ENCODE data around the gene TP53BP1.
A peak's percentile ranks its signal among the peaks of the same experiment; 100 is the strongest.
"Not testable (repeated sequence)": the region's sequence is repeated elsewhere in the genome, so short reads cannot be mapped to it uniquely, and the experiment has no call there.

Gene TP53BP1

GRCh38 chr15:43406808-43407207, 86.1 kb downstream of the TP53BP1 start:
- no peak for DNase-seq

DNA sequence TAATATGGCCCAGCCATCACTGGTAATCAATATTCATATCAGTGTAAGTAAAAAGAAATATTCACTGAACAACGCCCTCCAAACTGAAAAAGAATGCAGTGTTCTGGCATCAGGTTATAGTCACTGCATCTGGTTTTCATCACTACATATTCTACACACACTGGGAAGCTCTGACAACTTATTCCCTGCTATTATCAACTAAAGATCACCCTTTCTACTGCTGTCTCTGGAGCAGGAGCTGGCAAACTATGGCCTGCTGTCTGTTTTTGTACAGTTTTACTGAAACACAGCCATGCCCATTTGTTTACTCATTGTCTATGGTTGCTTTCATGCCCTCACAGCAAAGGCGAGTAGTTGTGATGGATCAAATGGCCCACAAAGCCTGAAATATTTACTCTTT, 86.8 kb downstream of the TP53BP1 start:
- no peak for DNase-seq

DNA sequence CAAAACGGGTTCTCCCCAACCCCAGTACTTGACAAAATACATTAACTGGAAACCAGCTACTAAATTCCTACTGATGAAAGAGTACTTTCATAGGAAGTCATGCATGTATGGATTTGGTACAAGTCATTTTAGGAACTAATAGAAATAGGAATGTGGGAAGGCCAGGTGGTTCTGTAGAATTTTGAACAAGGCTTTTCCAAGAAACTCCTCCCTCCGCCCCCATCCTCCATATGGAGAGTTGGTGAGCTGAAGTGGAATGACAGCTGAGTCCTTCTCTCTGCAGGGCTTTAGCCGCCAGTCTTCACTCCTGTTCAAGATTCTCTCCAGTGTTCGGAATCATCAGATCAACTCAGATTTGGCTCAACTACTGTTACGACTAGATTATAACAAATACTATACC, 88.8 kb downstream of the TP53BP1 start:
- DNase-seq = no peak

DNA sequence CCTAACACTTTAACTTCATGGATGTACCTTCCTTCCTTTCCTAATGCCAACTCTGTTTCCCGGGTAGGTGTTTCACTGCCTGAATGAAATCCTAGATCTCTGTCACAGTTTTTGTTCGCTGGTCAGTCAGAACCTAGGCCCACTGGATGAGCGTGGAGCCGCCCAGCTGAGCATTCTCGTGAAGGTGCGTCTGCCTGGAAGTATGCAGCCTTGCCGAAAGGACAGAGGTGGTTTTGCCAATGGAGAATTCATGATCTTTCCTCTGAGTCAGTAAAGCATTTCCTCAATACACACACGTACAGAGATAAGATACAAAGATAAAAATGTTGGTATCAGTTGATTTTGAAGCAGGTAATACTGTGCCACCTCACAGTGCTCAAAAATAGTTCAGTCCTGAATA, 89.3 kb downstream of the TP53BP1 start:
- no peak for DNase-seq

DNA sequence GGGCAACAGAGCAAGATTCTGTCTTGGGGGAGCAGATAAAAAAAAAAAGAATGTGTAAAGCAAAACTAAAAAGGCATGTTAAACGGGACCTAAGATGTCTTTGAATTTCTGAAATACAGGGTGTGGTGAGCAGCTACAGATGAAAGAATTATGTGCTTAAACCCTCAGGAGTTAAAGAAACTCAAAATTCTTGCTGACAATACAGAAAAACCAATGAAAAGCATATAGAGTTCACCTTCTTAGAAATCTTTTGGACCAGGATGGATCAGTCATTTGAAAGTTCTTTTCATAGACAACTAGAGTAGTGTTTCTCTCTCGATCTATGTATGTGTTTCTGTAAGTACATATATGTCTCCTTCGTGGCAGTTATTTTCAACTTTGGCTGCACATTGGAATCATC, 90.7 kb downstream of the TP53BP1 start:
- DNase-seq = no peak

DNA sequence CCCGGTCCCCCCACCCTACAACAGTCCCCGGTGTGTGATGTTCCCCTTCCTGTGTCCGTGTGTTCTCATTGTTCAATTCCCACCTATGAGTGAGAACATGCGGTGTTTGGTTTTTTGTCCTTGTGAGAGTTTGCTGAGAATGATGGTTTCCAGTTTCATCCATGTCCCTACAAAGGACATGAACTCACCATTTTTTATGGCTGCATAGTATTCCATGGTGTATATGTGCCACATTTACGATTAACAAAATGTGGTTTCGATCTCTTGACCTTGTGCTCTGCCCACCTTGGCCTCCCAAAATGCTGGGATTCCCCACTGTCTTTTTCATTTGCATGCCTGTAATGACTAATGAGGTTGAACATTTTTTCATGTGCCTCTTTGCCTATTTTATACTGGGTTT, 99.4 kb downstream of the TP53BP1 start:
- not testable (repeated sequence) for DNase-seq

DNA sequence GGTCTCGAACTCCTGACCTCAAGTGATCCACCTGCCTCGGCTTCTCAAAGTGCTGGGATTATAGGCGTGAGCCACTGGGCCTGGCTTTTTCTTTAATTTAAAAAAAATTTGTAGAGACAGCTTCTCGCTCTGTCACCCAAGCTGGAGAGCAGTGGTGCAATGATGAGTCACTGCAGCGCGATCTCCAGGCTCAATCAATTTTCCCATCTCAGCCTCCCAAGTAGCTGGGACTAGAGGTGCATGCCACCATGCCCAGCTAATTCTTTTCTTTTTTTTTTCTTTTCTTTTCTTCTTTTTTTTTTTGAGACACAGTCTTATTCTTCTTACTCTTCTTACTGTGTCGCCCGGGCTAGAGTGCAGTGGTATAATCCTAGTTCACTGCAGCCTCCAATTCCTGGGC, 102.2 kb downstream of the TP53BP1 start:
- DNase-seq = no peak

DNA sequence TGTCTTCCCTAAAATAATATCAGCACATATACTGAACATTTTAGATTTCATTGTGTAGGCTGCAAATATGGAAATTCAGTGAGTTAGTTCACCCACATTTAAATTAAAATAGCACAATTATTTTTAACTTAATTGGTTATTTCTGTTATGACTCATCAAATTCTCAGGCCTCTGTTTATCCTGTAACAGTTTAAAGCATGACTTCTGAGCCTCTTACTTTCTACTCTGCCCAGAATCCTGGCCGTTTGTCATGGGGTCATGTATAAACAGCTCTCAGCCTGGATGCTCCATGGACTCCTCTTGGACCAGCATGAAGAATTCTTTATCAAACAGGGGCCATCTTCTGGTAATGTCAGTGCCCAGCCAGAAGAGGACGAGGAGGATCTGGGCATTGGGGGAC, 109.9 kb downstream of the TP53BP1 start:
- DNase-seq = no peak

DNA sequence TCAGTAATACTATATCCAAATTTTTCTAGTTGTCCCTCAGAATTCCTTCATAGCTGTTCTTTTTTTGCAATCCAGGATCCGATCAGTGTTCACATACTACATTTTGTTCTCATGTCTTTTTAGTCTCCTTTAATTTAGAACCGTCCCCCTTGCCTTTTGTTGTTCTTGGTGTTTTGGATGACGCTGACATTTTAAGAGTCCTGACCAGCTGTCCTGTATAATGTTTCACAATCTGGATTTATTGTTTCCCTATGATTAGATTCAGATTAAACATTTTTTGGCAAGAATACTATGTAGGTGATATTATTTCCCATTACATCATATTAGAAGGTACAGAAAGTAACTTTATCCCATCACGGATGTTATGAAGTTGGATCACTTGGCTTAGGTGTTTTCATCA, 110.6 kb downstream of the TP53BP1 start:
- DNase-seq = no peak

GRCh38 chr15:43378601-43379000, 114.4 kb downstream of the TP53BP1 start:
- DNase-seq = no peak

GRCh38 chr15:43376017-43376705, 116.8 kb downstream of the TP53BP1 start:
- no peak for DNase-seq

- peak; percentile 56 for DNase-seq
These were observed 121.7 kb downstream of the TP53BP1 start, which contains the start of the genes TUBGCP4 and ZSCAN29 for GRCh38 chr15:43370975-43371974. TUBGCP4 (plus strand) TSS chr15:43371101; CDS start chr15:43371355, 254 bp downstream. ZSCAN29 (minus strand) TSS chr15:43371043; CDS start chr15:43369913, 1,130 bp downstream.

DNA sequence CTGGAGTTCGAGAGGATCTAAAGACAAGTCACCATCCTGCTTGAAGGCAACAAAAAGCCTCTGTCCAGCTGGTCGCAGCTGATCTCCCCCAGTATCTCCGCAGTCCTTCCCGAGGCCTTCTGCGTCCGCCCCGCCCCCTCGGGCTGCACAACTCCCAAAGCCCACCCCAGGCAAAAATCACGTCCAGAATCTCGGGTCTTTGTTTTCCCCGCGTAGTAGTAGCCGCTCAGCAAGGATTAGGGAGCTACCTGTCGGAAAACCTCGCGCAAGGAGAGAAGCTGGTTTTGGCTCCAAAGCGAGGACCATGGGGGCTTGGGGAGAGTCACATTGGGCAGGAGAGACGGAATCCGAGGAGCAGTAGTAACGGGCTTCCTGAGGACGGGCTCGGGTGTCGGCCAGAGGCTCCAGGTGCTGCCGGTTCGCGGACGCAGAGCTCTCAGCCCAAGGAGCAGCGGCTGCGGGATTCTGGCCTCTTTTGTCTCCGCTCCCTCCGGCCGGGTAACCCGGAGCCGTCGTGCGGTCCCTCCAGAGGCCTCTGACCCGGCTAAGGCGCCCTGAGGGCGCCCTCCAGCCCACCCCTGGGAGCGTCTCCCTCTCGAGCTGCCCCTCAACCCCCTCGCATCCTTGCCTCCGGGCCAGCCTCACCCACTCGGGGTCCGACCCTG, 122.5 kb downstream of the TP53BP1 start:
- no peak for DNase-seq

DNA sequence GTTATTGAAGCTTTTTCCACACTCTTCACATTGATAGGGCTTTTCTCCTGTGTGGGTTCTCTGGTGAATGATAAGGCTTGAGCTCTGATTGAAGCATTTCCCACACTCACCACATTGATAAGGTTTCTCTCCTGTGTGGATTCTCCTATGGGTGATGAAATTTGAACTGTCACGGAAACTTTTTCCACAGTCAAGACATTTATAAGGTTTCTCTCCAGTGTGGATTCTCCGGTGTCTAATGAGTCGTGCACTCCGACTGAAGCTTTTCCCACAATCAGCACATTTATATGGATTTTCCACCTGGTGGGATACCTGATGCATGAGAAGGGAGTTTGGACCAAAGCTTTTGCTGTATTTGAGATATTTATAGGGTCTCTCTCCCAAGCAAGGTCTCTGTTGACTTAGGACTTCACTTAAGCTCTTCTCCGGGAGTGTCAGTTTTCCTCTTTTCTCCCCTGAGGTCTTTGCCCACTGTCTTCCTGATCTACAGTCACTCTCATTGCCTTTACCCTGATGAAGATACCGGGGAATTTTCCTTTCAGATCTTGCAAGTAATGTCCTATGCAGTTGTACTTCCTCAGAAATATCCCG, 131.5 kb downstream of the TP53BP1 start:
- no peak for DNase-seq

- no peak for DNase-seq
These were observed 132.1 kb downstream of the TP53BP1 start for GRCh38 chr15:43360821-43361220.
